RWPE1 (cell line): Measurements from ENCODE around the gene FGG.

Source experiments
- CTCF ChIA-PET: fragments of 350-600 bp; sonication (Branson Sonifier 250); formaldehyde crosslinking; extraction: SDS; loops from one replicate; lab custom pipeline; 2021; lab: Yijun Ruan, JAX
- POLR2A ChIA-PET: fragments of 400-600 bp; formaldehyde crosslinking; extraction: SDS; loops from one replicate; lab custom pipeline; 2020; ENCODE audit warnings: antibody characterized with exemption; ENCODE audit not compliant: low non-redundant PET; lab: Yijun Ruan, JAX
- DNase-seq: peaks from one replicate; pipeline ENCODE4 v3.0.0; 2012; ENCODE audit warnings: low spot score
- H3K27ac ChIP-seq: fragments of 450-650 bp; 2 replicates; pipeline ENCODE4 v1.5.1; 2017
- CTCF ChIP-seq: fragments of 450-650 bp; conservative IDR thresholded peaks from 2 replicates; pipeline ENCODE4 v1.5.1; 2017; ENCODE audit warnings: low read depth, mild to moderate bottlenecking

Gene FGG

GRCh38 chr4:154640999-154641398 lies 28.5 kb upstream of the FGG start:
- TF ChIP-seq CTCF = no peak
- no peak overlapping the region for H3K27ac ChIP-seq
- ChIA-PET CTCF (interaction anchor here (1.1 kb wide), 1 partner anchor 38 kb away, joined by 3 read pairs; no protein-coding TSS in a partner anchor), POLR2A (no interaction called here)
- no peak for DNase-seq

GRCh38 chr4:154634058-154634457 lies 21.6 kb upstream of the FGG start:
- H3K27ac ChIP-seq = no peak overlapping the region
- no peak for TF ChIP-seq CTCF
- ChIA-PET CTCF (interaction anchor here (0.6 kb wide), 1 partner anchor 109 kb away, joined by 3 read pairs; the partner anchor contains the start of gene LRAT), POLR2A (no interaction called here)
- no peak for DNase-seq

GRCh38 chr4:154631828-154632227 lies 19.4 kb upstream of the FGG start:
- no peak for TF ChIP-seq CTCF
- DNase-seq = no peak
- CTCF ChIA-PET = no interaction called here
- POLR2A ChIA-PET = no interaction called here
- no peak overlapping the region for H3K27ac ChIP-seq

- DNase-seq = no peak
- POLR2A ChIA-PET = no interaction called here
- no peak overlapping the region for H3K27ac ChIP-seq
- TF ChIP-seq CTCF = no peak
- CTCF ChIA-PET = interaction anchor here (0.7 to 1.1 kb wide), 2 partner anchors 71 to 150 kb away, joined by 3 read pairs; no protein-coding TSS in a partner anchor
Observed at GRCh38 chr4:154630324-154630723, 17.9 kb upstream of the FGG start.

GRCh38 chr4:154626793-154627484 lies 14.5 kb upstream of the FGG start:
- ChIA-PET POLR2A (no interaction called here), CTCF (interaction anchor here (0.6 to 9.0 kb wide), 6 partner anchors 10 to 169 kb away, joined by 3 to 62 read pairs (median 3); partner anchors contain the start of gene FGB)
- peak; percentile 46 for DNase-seq
- peak; percentile 62 for TF ChIP-seq CTCF
- no peak overlapping the region for H3K27ac ChIP-seq

GRCh38 chr4:154625971-154626370 lies 13.5 kb upstream of the FGG start:
- no peak for TF ChIP-seq CTCF
- ChIA-PET CTCF (interaction anchor here (0.6 to 9.0 kb wide), 6 partner anchors 9 to 275 kb away, joined by 3 to 62 read pairs (median 3); no protein-coding TSS in a partner anchor), POLR2A (no interaction called here)
- no peak for DNase-seq
- no peak overlapping the region for H3K27ac ChIP-seq
